GM12801 (cell line): ENCODE measurements around the gene MYH6.

Experiments
- TF ChIP-seq, protein P1 (sequence below): IDR thresholded peaks from one replicate; pipeline ENCODE4 v1.5.1; 2011; ENCODE audit warnings: control low read depth; ENCODE audit not compliant: insufficient read length; ENCODE audit errors: extremely low read depth

The MYH6 gene

DNA sequence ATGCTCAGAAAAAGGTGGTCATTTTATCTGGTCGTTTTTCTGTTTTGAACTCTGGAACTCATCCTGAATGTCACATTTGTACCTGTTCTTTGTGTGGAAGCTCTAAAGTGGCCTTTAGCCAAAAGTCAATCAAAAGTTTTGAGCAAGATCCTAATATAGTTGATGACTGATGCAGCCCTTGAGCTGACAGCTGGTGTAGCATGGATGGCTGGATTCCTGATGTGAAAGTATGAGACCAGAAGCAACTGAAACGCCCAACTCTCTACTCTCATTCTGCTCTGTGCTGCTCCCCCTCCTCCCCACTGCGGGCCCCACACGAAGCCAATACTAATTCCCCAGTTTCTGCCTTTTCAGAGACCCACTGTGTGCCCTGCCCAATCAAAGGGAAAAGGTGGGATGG, 37.7 kb upstream of the MYH6 start:
- TF ChIP-seq, protein P1, sequence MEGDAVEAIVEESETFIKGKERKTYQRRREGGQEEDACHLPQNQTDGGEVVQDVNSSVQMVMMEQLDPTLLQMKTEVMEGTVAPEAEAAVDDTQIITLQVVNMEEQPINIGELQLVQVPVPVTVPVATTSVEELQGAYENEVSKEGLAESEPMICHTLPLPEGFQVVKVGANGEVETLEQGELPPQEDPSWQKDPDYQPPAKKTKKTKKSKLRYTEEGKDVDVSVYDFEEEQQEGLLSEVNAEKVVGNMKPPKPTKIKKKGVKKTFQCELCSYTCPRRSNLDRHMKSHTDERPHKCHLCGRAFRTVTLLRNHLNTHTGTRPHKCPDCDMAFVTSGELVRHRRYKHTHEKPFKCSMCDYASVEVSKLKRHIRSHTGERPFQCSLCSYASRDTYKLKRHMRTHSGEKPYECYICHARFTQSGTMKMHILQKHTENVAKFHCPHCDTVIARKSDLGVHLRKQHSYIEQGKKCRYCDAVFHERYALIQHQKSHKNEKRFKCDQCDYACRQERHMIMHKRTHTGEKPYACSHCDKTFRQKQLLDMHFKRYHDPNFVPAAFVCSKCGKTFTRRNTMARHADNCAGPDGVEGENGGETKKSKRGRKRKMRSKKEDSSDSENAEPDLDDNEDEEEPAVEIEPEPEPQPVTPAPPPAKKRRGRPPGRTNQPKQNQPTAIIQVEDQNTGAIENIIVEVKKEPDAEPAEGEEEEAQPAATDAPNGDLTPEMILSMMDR, result no peak

DNA sequence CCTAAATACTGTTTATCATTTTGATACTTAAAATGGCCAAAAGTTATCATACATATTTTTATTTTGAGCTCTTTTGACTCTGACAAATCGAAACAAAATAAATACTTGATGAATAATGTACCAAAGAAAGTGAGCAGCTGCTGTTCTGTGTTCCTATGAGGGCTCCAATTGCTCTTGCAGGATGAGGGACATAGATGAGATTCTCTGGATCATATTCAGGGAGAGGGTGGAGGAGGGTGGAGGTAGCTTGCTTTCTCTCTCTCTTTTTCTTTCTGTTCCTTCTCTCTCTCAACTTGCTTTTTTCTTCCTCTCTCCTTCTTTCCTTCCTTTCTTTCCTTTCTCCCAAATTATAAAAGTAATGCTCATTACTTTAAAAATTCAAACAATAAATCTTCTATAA, 36.2 kb upstream of the MYH6 start:
- TF ChIP-seq, protein P1, result no peak

DNA sequence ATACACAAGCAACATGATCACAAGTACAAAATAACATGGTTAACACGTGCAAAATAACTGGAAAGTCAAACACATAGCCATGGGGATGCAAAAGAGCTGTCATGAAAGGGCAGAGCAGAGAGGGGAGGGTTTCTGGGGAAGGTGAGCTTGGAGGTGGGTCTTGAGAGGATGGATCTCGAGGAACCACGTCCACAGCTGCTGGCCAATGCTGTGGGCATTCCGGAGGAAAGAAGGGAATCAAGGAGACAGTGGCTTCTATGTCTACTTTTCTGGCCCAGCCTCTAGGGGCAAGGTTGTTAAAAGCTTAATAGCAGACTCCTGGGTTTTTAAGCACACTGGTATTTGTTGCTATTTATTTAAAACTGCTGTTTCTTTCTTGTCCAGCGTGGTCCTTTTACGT, 35.8 kb upstream of the MYH6 start:
- TF ChIP-seq, protein P1, result no peak

DNA sequence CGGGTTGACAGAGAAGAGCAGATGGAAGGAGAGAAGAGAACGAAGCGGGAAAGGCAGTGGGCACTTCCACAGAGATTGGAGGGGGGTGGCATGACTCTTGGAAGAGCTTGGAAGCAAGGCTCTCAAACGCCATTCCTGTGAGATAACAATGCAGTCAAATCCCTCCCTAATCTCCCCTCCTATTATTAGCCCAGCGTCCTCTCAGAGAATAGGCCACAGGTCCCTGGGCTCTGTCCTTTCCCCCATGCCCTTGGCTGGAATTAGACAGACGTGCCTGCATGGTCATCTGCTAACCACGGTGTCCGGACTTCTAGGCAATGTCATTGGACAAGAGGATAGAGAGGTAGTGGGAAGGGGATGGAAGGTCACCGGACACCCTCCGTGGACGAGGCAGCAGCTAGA, 35.3 kb upstream of the MYH6 start:
- TF ChIP-seq, protein P1, result no peak

DNA sequence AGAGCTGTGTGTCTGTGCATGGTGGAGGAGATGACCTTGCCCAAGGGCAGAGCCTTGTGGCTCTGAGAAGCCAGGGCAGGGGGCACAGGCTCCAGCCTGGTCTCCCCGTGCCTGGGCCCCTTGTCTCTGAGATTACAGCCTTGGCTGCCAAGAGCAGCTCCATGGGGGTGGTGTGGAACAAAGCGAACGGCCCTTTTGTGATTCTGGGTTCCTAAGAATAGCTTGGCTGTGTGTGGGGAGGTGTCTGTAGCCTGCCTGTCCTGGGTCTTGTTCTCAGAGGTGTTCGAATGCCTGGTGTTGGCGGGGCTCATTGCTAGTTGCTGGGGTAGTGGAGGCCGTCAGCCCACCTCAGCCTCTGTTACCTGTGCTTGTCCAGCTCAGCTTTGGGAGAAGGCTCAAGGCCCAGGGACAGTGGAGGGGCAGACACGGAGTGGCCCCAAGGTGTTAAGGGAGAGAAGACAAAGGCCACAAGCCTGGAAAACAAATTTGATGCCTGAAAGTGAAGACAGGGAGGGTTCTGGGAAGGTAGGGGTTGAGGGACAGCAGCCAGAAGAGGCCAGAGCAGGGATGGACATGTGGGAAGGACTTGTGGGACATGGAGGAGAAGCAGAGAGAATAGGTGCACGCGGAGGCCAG, 34.8 kb upstream of the MYH6 start:
- TF ChIP-seq, protein P1, result no peak

DNA sequence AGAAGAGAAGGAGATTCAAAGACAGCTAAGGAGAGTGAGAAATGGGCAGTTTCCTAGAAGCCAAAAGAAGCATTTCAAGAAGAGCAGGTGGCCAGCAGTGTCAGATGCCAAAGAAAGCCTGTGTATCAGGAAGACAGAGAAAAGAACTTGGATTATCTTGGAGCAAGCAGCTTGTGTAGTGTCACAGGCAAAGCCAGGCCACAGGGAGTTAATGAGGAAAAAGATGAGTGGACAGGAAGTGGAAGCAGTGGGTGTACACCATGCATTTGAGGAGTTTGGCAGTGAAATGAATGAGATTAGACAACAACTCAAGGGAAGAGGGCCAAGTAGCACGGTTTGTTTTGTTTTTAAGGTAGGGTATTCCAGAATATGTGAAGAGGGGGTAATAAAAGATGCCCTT, 33.0 kb upstream of the MYH6 start:
- TF ChIP-seq, protein P1, result no peak

DNA sequence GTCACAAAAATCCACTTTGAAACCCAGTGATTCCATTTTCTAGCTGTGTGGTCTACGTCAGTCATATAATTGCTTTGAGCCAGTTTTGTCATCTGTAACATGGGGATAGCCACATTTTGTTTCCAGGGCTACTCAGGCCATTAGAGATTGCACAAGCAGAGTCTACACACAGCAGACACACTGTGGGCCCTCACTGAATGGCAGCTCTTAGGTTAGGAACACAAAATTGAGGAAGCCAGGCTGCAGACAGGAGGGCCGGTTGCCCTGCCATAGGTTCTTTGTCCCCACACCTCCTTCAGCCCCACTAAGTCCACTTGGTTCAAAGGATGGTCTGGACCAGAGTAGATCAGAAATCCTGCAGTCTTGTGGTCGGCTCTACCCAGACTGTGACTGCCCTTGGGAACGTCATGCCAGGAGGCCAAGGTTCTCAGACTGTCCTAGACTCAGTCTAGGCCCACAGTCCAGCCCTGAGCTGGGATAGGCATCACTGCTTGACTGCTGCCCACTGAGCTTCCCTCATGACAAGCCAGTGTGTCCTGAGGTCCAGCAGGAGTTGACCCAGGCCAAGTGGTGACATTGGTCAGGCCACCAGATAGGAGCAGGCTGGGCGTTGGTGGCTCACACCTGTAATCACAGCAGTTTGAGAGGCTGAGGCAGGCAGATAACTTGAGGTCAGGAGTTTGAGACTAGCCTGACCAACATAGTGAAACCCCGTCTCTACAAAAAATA, 31.2 kb upstream of the MYH6 start:
- TF ChIP-seq, protein P1, result no peak
